ENCODE data around the gene RASGRP4. TPM values are rescaled to one million over a fixed set of nuclear protein-coding genes. Genes with fewer than 3 reads are reported as not detected.
"Not testable (repeated sequence)": the region's sequence is repeated elsewhere in the genome, so short reads cannot be mapped to it uniquely, and the experiment has no call there.

RASGRP4 gene
- total RNA-seq, 1 donor from 2014 or later = 3.2 TPM

GRCh38 chr19:38417146-38417543 lies 8.9 kb downstream of the RASGRP4 start:
- H3K36me3 Mint-ChIP-seq (ENCODE audit: low read depth) = no peaks in the 10 kb centered on the region
- no peaks in the 10 kb centered on the region for H3K9me3 Mint-ChIP-seq
- H3K27me3 Mint-ChIP-seq = no peaks in the 10 kb centered on the region
- ChIA-PET CTCF (no interaction called here), POLR2A (interaction anchor here (0.8 to 1.4 kb wide), 3 partner anchors 9 to 22 kb away, joined by 3 to 5 read pairs (median 3); partner anchors contain the start of gene RASGRP4)
- intact Hi-C loops (cut with micrococcal nuclease) = loop anchor here (1.0 to 5.0 kb wide), 3 partner anchors 9 to 90 kb away; partner anchors contain the start of genes FAM98C and RASGRP4
- peak overlapping the region; percentile 84 for H3K4me3 Mint-ChIP-seq
- ATAC-seq (ENCODE audit: low read depth) = no peak
- peaks cover 26% of the 10 kb centered on the region for H3K4me1 Mint-ChIP-seq
- DNase-seq = no peak
- no peak for TF ChIP-seq CTCF (IDR thresholded peaks at IDR 0.05)
- peak overlapping the region; percentile 78 for H3K27ac Mint-ChIP-seq

- no peak for DNase-seq
- no peak overlapping the region for H3K27ac Mint-ChIP-seq
- peaks cover 8% of the 10 kb centered on the region for H3K36me3 Mint-ChIP-seq (ENCODE audit: low read depth)
- peaks cover 19% of the 10 kb centered on the region for H3K4me1 Mint-ChIP-seq
- ChIA-PET CTCF (interaction anchor here (1.2 to 1.4 kb wide), 2 partner anchors 11 to 39 kb away, joined by 3 to 4 read pairs; partner anchors contain the start of genes FAM98C and PSMD8), POLR2A (no interaction called here)
- ATAC-seq (ENCODE audit: low read depth) = no peak
- intact Hi-C loops (cut with micrococcal nuclease) = no loop called here
- TF ChIP-seq CTCF (IDR thresholded peaks at IDR 0.05) = no peak
- no peaks in the 10 kb centered on the region for H3K27me3 Mint-ChIP-seq
- no peaks in the 10 kb centered on the region for H3K9me3 Mint-ChIP-seq
- H3K4me3 Mint-ChIP-seq = no peak overlapping the region
Observed at GRCh38 chr19:38413416-38413815, 12.6 kb downstream of the RASGRP4 start.

- H3K27ac Mint-ChIP-seq = no peak overlapping the region
- ChIA-PET CTCF (interaction anchor here (1.2 kb wide), 1 partner anchor 10 kb away, joined by 4 read pairs; the partner anchor contains the start of gene FAM98C), POLR2A (no interaction called here)
- intact Hi-C loops (cut with micrococcal nuclease) = no loop called here
- no peak overlapping the region for H3K4me3 Mint-ChIP-seq
- ATAC-seq (ENCODE audit: low read depth) = no peak
- no peak for TF ChIP-seq CTCF (IDR thresholded peaks at IDR 0.05)
- no peaks in the 10 kb centered on the region for H3K9me3 Mint-ChIP-seq
- no peak for DNase-seq
- no peaks in the 10 kb centered on the region for H3K27me3 Mint-ChIP-seq
- H3K4me1 Mint-ChIP-seq = peaks cover 14% of the 10 kb centered on the region
- peaks cover 10% of the 10 kb centered on the region for H3K36me3 Mint-ChIP-seq (ENCODE audit: low read depth)
Observed at GRCh38 chr19:38412961-38413360, 13.1 kb downstream of the RASGRP4 start.

GRCh38 chr19:38412491-38412890 lies 13.5 kb downstream of the RASGRP4 start:
- intact Hi-C loops (cut with micrococcal nuclease) = no loop called here
- H3K4me3 Mint-ChIP-seq = no peak overlapping the region
- CTCF ChIA-PET = interaction anchor here (1.2 kb wide), 1 partner anchor 10 kb away, joined by 4 read pairs; the partner anchor contains the start of gene FAM98C
- TF ChIP-seq CTCF (IDR thresholded peaks at IDR 0.05) = no peak
- POLR2A ChIA-PET = interaction anchor here (0.6 kb wide), 1 partner anchor 198 kb away, joined by 3 read pairs; no protein-coding TSS in a partner anchor
- H3K4me1 Mint-ChIP-seq = peaks cover 9% of the 10 kb centered on the region
- H3K9me3 Mint-ChIP-seq = no peaks in the 10 kb centered on the region
- DNase-seq = no peak
- H3K27ac Mint-ChIP-seq = no peak overlapping the region
- ATAC-seq (ENCODE audit: low read depth) = no peak
- peaks cover 12% of the 10 kb centered on the region for H3K36me3 Mint-ChIP-seq (ENCODE audit: low read depth)
- H3K27me3 Mint-ChIP-seq = no peaks in the 10 kb centered on the region

GRCh38 chr19:38411898-38412297 lies 14.1 kb downstream of the RASGRP4 start:
- CTCF ChIA-PET = not testable (repeated sequence)

More at GRCh38 chr19:38411898-38412297, 14.1 kb downstream of the RASGRP4 start:
- H3K4me1 Mint-ChIP-seq; H3K4me3 Mint-ChIP-seq; intact Hi-C loops (cut with micrococcal nuclease); ATAC-seq (ENCODE audit: low read depth); DNase-seq; H3K9me3 Mint-ChIP-seq; H3K27me3 Mint-ChIP-seq; H3K27ac Mint-ChIP-seq: not testable (repeated sequence)
- POLR2A ChIA-PET = interaction anchor here (0.6 to 0.7 kb wide), 2 partner anchors 9 to 197 kb away, joined by 3 read pairs; partner anchors contain the start of gene FAM98C
- peaks cover 17% of the 10 kb centered on the region for H3K36me3 Mint-ChIP-seq (ENCODE audit: low read depth)
